ENCODE results near the gene METRN.
"Not testable (repeated sequence)": the region's sequence is repeated elsewhere in the genome, so short reads cannot be mapped to it uniquely, and the experiment has no call there.

The METRN gene

DNA sequence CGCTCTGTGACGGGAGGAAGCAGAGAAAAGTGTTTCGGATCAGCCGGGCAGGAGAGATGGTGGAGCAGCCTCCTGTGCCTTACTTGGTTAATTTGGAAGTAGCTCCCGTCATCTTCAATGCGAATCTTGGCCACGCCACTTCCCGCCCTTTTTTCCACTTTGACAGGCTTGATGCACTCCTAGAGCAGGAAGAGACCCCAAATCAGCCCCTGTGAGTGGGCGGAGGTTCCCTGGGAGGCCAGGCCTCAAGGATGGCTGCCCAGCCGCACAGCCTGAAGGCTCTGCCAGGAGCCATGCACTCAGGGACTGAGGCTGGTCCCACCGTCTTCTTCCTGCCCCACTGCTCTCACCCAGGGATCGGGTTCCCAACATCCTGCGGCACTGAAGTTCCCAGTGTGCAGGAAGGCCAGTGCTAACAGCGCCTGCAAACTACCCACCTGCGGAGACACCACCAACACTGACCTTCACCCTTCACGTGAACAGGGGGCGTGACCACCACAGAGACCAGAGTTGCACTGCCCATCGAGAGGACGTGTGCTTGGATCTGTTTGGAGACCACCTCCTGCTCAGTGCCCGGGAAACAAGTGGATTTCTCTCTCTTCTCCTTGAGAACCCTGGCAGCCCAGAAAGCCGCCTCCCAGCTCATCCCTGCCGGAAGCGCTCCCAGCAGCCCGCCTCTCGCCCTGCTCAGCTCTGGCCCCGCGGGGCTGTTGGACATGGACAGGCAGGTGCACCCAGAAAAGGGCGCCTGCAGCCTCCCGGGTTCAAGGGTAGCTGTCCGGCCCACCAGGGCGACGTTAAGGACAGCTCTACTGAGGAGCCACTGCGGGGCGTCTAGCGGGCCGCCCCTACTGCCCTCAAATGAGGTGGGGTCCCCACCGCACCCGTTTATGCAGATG is 24.9 kb downstream of the METRN start:
- DNase-seq, result no peak

DNA sequence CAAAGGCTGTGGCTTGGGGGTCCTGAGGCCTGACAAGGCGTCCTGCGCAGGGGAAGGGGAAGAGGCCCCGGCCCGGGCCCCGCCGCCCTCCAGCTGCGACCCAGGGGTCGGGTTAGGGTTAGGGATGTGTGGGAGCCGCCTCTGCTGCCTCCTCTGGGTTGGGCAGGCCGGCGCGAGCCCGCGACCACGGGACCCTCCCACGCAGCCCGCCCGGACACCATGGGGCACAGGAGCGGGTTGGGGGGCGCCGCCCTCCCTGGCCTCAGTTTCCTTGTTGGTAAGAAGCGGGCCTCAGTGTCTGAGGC is 25.5 kb downstream of the METRN start:
- no peak for DNase-seq

DNA sequence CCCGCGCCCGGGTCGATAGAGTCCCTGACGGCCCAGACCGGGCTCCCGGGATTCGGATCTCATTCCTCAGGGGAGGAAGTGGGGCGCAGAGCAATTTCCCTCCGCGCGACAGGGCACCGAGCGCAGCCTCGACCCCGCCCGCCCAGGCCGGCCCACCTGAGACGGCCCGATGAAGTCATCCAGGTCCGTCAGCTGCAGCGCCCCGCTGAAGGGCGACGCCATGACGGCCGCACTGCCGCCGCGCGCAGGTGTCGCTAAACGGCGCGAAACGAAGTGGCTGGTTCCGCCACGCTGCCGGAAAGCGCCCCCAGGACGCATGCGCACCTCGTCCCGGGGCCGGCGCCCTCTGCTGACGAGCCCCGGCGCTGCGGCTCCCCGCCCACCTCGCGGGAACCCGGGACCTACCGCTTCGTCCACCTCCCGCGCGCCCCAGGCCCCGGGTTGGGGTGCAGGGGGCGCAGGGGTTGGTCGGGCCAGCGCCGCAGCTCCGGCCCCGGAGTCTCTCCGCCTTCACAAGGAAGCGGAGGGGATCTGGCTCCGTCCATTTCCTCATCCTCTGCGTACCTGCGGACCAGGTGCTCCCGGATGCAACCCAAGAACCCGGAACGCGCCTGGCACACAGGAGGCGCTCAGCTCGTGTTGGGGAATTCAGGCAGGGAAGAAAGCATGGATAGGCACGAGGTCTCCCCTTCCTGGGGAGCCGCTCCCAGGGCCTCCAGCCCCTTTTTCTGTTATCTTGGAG is 26.0 kb downstream of the METRN start, which contains the start of gene CIAO3:
TSS of gene CIAO3 (minus strand) at position 234 of the 742 bp plus-strand sequence. CDS start at position 222, 12 bp downstream.
- DNase-seq, result peak; percentile 92

- no peak for DNase-seq
Measured at GRCh38 chr16:741986-742629, 27.2 kb downstream of the METRN start.

DNA sequence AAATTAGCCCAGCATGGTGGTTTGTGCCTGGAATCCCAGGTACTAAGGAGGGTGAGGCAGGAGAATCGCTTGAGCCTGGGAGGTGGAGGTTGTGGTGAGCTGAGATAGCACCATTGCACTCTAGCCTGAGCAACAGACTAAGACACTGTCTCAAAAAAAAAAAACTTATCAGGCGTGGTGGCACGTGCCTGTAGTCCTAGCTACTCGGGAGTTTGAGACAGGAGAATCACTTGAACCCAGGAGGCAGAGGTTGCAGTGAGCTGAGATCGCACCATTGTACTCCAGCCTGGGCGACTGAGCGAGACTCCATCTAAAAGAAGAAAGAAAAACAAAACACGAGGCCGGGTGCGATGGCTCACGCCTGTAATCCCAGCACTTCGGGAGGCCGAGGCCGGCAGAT is 28.0 kb downstream of the METRN start:
- not testable (repeated sequence) for DNase-seq

DNA sequence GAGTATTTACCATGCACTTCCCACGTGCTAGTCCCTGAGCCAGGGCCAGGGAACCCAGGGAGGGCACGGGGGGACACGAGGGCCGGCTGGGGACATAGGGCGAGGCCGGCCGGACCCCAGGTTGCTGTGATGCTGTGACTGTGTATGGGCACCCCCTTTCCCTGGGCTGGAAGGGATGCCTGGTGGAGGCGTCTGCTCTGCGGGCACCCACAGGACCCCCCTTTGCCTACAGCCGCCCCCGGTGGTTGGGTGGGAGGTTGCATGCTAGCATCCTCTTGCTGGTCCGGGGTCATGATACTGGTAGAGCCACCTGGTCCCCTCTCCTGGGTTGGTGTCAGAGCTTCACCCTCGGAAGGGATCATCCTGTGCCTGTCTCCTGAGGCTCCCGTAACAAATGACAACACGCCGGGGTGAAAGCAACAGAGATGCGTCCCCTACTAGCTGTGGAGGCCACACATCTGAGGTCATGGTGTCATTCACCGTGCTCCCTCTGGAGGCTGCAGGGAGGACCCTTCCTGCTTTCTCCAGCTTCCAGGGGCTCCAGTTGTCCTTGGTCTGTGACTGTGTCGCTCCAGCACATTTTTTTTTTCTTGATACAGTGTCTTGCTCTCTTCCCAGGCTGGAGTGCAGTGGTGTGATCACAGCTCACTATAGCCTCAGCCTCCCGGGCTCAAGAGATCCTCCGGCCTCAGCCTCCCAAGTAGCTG is 29.0 kb downstream of the METRN start:
- no peak for DNase-seq

DNA sequence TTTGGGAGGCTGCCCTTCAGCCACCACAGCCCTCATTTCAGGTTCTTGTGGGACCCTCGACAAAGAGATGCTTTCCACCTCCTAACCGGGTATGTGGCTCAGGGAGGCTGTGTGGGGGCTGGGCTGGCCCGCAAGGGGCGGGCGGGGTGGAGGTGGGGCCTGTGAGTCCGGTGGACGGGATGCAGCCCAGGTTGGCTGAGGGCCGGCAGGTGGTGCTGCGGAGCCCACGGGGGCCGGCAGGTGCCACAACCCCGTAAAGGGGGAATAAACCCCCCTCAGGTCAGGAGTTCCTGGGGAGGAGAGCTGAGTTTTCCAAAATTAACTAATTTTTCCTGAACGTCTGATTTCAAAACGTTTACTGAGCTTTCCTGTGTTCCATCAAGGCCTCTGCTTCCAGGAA is 30.8 kb downstream of the METRN start:
- no peak for DNase-seq

- DNase-seq, result no peak
Measured at GRCh38 chr16:746637-747036, 31.7 kb downstream of the METRN start.

DNA sequence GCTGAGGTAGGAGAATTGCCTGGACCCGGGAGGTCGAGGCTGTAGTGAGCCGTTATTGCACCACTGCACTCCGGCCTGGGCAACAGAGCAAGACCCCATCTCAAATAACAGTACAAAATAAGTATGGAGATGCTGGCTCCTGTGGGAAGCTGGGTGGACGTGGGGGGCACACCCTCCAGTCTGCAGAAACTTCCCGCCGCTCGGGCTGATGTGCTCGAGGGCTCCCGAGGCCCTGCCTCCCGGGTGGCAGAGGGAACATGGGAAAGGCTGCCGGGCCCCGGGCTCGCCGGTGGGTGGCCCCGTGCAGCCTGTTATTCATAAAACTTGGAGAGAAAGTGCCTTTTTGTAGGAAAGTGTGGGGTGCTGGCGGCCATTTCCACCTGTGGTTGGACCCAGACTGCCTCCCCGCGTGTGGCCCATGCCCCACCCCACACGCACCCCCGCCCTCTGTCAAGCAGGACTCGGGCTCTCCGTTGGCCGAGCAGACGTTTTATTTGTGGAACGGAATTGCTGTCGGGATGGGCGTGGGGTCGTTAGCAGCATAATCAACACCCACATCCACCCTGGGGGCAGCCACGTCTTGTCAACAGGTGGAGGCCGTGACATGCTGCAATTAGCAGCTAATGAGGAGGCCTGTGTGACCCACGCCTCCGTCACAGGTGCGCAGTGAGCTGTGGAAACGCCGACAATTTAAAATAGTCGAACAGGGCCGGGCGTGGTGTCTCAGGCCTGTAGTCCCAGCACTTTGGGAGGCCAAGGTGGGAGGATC is 33.2 kb downstream of the METRN start:
- no peak for DNase-seq

- no peak for DNase-seq
Measured at GRCh38 chr16:749010-749409, 34.1 kb downstream of the METRN start.

DNA sequence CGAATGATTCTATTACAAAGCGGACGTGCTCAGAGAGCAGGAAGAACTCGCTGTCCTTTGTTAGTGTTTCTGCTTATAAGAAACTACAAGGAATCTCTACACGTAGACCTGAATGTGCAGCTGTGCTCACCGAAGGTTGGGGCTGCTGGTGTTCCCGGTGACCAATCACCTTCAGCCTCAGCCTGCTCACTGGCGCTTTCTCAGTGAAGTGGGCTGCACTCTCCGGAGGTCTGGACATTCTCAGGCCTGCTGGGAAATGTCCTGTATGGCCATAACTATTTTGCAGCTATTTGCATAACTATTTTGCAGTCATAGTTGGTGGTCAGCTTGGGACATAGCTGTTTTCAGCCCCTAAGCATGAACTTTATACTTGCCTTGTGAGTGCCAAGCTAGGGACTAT is 35.6 kb downstream of the METRN start:
- no peak for DNase-seq

GRCh38 chr16:751152-752006 is 36.5 kb downstream of the METRN start:
- DNase-seq, result no peak

GRCh38 chr16:752007-752312 is 37.0 kb downstream of the METRN start:
- DNase-seq, result no peak

GRCh38 chr16:754121-754607 is 39.2 kb downstream of the METRN start:
- DNase-seq, result not testable (repeated sequence)

DNA sequence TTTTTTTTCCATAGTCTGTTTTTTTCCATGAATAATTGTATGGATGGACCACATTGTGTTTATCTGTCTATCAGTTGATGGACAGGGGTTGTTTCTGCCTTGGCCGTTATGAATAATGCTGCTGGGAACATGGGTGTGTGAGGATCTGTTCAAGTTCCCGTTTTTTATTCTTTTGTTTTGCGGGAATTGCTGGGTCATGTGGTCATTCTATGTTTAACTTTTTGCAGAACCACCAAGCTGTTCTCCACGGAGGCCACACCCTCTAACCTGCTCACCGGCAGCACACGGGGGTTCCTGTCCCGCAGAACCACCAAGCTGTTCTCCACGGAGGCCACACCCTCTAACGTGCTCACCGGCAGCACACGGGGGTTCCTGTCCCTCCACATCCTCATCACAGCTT is 39.7 kb downstream of the METRN start:
- no peak for DNase-seq

DNA sequence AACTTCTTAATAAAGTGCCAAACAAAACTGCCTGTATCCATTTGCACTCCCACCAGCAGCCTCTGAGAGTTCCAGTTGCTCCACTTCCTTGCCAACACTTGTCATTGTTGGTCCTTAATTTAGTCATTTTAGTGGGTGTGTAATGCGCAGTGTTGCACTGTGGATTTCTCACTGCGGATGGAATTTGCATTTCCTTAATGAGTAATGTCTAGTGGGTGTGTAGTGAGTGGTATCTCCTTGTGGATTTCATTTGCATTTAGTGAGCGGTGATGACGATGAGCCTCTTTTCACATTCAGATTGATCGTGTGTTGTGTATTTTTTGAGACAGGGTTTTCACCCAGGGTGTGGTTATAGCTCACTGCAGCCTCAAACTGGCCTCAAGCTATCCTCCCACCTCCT is 41.5 kb downstream of the METRN start:
- DNase-seq, result no peak

DNA sequence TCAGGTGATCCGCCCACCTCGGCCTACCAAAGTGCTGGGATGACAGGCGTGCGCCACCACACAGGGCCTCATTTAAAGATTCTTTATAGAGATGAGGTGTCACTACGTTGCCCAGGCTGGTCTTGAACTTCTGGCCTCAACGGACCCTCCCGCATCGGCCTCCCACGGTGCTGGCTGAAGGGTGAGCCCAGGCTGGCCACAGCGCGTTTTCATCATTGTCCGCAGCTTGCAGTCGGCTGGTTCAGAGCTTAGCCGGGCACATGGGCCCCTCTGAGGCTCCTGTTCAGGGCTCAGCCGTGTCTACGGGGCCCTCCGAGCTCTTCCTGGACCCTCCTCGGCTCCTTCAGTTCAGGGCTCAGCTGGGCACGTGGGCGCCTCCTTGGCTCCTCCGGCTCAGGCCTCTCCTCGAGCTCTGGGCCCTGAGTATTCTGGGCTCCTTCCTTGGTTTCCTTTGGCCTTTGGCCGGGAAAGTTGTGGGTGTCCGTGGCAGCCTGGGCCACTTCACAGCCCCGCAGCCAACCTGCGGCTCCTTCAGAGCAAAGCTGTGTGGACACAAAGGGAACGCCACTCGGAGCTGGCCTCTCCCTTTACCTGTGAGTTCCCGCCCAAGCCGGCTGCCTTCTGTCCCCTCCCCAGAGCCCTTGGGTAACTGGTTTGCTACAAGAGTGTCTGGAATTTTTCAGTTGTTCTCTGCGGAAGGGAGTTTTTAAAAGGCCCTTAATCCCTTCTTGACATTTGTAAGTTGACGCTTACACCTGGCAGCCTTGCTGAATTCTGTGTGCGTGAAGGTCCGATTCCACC is 44.4 kb downstream of the METRN start:
- no peak for DNase-seq

DNA sequence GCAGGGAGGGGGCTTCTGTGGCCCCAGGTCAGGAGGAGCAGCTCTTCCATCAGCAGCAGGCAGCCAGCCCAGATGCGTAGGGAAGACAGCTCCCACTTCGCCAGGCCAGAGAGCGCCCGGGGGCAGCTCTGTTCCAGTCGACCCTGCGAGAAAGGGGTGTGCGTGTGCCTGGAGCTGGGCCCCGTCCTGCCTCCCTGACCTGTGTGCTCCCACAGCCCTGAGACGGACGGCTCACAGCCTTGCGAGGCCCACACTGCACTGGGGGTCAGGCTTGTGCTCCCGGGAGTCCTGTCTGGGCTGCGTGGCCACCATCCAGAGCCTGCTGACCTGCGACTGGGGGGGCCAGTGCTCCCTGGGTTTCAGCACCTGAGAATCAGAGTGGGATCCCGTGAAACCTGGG is 45.1 kb downstream of the METRN start:
- DNase-seq, result no peak

DNA sequence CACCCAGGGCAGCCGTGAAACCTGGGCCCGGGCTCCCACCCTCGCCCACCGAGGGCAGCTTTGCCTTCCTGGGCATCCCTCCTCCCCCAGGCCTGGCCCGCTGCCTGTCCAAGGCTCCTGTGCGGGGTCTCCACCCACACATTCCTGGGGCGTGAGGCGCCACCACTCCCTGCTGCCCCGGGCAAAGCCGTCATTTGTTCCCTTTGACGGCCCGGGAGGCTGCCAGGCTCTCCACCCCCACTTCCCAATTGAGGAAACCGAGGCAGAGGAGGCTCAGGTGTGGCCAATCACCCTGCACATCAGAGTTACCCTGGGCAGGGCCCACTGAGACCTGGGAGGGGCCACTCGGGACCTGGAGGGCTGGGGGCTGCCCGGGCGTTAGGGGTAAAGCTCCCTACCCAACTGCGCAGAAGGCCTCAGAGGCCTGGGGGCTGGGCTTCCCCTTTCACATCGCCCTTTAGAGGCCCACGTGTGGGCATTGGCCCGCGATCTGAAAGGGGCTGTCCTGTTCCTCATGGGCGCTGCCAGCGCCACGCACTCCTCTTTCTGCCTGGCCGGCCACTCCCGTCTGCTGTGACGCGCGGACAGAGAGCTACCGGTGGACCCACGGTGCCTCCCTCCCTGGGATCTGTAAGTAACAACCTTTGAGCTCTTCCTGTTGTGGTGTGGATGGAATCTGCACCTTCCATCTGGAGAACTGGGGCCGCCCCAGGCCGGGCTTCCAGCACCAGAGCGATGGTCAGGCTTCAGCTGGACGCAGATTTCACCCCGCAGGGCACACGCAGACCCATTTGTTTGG is 45.8 kb downstream of the METRN start, which contains the start of gene MSLN:
TSS of gene MSLN (plus strand) at position 190 of the 799 bp plus-strand sequence. CDS start 1,947 bp downstream, outside the sequence.
- no peak for DNase-seq

All from activated CD4-positive, alpha-beta T cell treated with anti-CD3 and anti-CD28 coated beads, Interleukin-2, amount 50 U/mL, for 16 hours (primary cell).